Putamen (tissue), 1 donor: ENCODE data around the gene SUSD4.
"Not testable (repeated sequence)": the region's sequence is repeated elsewhere in the genome, so short reads cannot be mapped to it uniquely, and the experiment has no call there.

Experiments
- DNase-seq: peaks from one replicate; pipeline ENCODE4 v3.0.0-alpha.2; 2016; ENCODE audit warnings: low spot score

The SUSD4 gene

GRCh38 chr1:223363856-223364684 lies at the start of gene SUSD4:
TSS of gene SUSD4 (minus strand) at chr1:223364176. CDS start at chr1:223363425, 751 bp downstream.
- DNase-seq = peak; percentile 73

GRCh38 chr1:223413216-223413615 lies 49.2 kb upstream of the SUSD4 start:
- DNase-seq = no peak

- DNase-seq = no peak
Measured at GRCh38 chr1:223411710-223412109, 47.7 kb upstream of the SUSD4 start.

GRCh38 chr1:223411309-223411708 lies 47.3 kb upstream of the SUSD4 start:
- DNase-seq = no peak

GRCh38 chr1:223410036-223410435 lies 46.1 kb upstream of the SUSD4 start:
- no peak for DNase-seq

GRCh38 chr1:223405507-223405906 lies 41.5 kb upstream of the SUSD4 start:
- no peak for DNase-seq

GRCh38 chr1:223403184-223403815 lies 39.3 kb upstream of the SUSD4 start:
- no peak for DNase-seq

- DNase-seq = no peak
Measured at GRCh38 chr1:223402790-223403142, 38.8 kb upstream of the SUSD4 start.

- DNase-seq = peak; percentile 46
Measured at GRCh38 chr1:223401873-223402789, 38.2 kb upstream of the SUSD4 start.

GRCh38 chr1:223399393-223399792 lies 35.4 kb upstream of the SUSD4 start:
- DNase-seq = not testable (repeated sequence)

GRCh38 chr1:223394706-223395105 lies 30.7 kb upstream of the SUSD4 start:
- no peak for DNase-seq

GRCh38 chr1:223394242-223394641 lies 30.3 kb upstream of the SUSD4 start:
- no peak for DNase-seq

- no peak for DNase-seq
Measured at GRCh38 chr1:223393275-223394214, 29.6 kb upstream of the SUSD4 start, which contains the start of gene CCDC185. TSS of gene CCDC185 (plus strand) at chr1:223393415. CDS start at chr1:223393476, 61 bp downstream.

GRCh38 chr1:223390618-223391017 lies 26.6 kb upstream of the SUSD4 start:
- no peak for DNase-seq

- peak; percentile 13 for DNase-seq
Measured at GRCh38 chr1:223386013-223386412, 22.0 kb upstream of the SUSD4 start.

- no peak for DNase-seq
Measured at GRCh38 chr1:223378754-223379153, 14.8 kb upstream of the SUSD4 start.

- DNase-seq = no peak
Measured at GRCh38 chr1:223374064-223374610, 10.2 kb upstream of the SUSD4 start.

GRCh38 chr1:223364685-223365382 lies 858 bp upstream of the SUSD4 start:
- DNase-seq = no peak

GRCh38 chr1:223363057-223363855 lies 720 bp downstream of the SUSD4 start:
- peak; percentile 26 for DNase-seq
